ENCODE data around the gene HDAC9.

HDAC9 gene

DNA sequence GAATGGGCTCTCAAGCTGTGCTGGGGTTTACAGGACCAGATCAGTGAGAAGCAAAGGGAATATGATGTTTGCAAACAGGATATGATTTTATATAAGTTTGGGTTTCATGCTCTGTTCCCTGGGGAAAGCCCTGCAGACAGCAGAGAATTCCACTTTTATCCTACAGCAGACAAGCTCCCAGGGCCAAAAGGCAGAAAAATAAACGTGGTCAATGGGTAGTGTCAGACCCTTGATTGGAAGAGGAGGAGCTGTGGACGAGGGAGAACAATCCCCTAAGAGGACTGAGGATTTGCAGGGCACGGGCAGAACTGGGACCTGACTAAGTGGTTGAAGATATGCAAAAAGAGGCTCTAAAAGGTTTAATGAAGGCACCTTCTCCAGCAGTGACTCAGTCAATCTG, 275.3 kb downstream of the HDAC9 start:
- Histone ChIP-seq H3K4me1 (ENCODE audit: insufficient read depth, low read length) (0 out of 2 replicates have a peak, but pooled peaks cover 6% of the 10 kb centered on the region), H3K36me3 (ENCODE audit: insufficient read depth, low read length) (no peaks in the 10 kb centered on the region), H3K9me3 (ENCODE audit: control insufficient read depth, insufficient read depth, low read length) (no peaks in the 10 kb centered on the region), H3K9ac (ENCODE audit: low read depth, low read length) (no peak overlapping the region)

DNA sequence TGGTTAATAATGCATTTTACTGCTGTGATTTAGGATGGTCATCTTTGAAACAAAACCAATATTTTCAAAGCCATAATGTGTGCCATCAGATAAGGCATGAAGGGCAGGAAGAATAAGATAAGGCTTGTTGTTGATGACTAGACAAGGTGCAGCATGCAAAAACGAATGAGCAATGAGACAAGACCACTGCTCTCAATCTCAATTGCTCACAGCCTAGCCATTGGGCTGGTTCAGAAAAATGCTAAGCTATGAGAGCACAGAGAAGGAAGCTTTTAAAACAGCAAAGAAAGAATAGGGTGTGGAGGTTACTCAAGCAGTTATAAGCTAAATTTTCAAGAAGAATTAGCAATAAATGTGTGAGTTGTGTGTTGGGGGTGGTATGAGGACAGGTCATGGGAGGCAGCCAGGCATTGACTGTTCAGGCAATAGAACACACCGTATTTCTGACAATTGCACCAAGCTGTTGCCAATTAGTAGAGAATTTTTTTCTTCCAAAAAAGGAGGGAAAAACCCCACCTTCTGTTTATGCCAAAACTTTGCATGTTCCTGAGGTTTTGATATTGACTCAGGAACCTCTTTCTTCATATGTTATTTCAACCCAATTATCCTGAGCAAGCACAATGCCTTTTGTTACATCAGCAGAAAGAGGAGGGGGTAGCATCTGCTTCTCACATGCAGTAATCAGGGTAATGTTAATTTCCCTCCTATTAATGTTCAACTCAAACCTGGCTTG, 276.5 kb downstream of the HDAC9 start:
- Histone ChIP-seq H3K9ac (ENCODE audit: low read depth, low read length) (no peak overlapping the region), H3K36me3 (ENCODE audit: insufficient read depth, low read length) (no peaks in the 10 kb centered on the region), H3K9me3 (ENCODE audit: control insufficient read depth, insufficient read depth, low read length) (no peaks in the 10 kb centered on the region), H3K4me1 (ENCODE audit: insufficient read depth, low read length) (0 out of 2 replicates have a peak, but pooled peaks cover 6% of the 10 kb centered on the region)

DNA sequence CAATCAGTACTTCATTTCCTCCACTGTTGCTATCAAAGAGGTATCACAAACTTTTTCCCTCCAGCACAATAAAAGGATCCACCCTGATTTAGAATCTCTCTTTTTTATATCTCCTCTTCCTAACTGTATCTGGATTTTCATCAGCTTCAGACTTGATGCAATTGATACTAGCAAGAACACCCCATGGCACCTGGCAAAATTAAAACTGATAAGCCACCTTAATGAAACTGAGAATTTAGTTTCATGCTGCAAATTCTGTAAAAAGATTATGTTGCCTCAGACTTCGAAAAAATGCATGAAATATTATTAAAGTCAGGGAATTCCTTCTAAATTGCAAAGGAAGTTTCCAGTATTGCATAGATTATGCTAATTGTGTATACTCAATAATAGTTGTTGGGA, 277.0 kb downstream of the HDAC9 start:
- 0 out of 2 replicates have a peak, but pooled peaks cover 6% of the 10 kb centered on the region for H3K4me1 ChIP-seq (ENCODE audit: insufficient read depth, low read length)
- no peak overlapping the region for H3K9ac ChIP-seq (ENCODE audit: low read depth, low read length)
- H3K36me3 ChIP-seq (ENCODE audit: insufficient read depth, low read length): no peaks in the 10 kb centered on the region
- no peaks in the 10 kb centered on the region for H3K9me3 ChIP-seq (ENCODE audit: control insufficient read depth, insufficient read depth, low read length)

DNA sequence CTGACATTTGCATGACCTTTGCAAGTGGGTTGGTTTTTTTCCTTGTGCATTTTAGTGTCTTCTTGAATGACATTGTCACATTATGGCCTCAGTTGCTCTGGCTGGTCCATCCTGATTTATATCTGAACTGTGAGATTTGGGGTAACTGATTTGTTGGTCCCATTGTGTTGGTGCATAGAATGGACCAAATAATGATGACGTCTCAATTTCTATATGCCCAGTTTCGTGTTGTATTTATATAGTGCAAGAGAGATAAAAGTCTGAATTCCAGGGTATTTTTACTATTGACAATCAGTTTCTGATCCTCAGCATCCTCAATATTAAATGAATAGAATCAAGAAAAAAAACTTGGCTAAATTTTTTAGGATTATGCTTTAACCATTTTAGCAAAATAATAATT, 281.8 kb downstream of the HDAC9 start:
- no peaks in the 10 kb centered on the region for H3K4me1 ChIP-seq (ENCODE audit: insufficient read depth, low read length)
- H3K9ac ChIP-seq (ENCODE audit: low read depth, low read length): no peak overlapping the region
- H3K9me3 ChIP-seq (ENCODE audit: control insufficient read depth, insufficient read depth, low read length): no peaks in the 10 kb centered on the region
- H3K36me3 ChIP-seq (ENCODE audit: insufficient read depth, low read length): no peaks in the 10 kb centered on the region

DNA sequence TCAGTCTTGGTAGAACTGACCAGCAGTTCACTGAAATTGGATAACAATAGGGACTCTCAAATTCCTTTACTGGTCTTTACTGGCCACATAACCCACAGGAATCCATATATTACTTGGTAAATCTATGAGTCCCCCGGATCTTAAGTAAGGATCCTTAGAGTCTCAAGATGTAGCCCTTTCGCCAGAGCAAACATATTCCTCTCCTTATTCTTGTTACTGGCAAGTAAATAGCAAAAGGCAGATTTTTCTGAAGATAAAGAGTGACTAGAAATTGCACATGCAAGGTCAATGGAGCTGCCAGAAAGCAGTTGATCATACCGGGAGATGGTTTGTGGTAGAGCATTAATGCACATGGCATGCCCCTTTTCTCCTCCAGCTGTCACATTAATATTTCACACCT, 283.0 kb downstream of the HDAC9 start:
- Histone ChIP-seq H3K36me3 (ENCODE audit: insufficient read depth, low read length) (no peaks in the 10 kb centered on the region), H3K4me1 (ENCODE audit: insufficient read depth, low read length) (no peaks in the 10 kb centered on the region), H3K9ac (ENCODE audit: low read depth, low read length) (no peak overlapping the region), H3K9me3 (ENCODE audit: control insufficient read depth, insufficient read depth, low read length) (no peaks in the 10 kb centered on the region)

DNA sequence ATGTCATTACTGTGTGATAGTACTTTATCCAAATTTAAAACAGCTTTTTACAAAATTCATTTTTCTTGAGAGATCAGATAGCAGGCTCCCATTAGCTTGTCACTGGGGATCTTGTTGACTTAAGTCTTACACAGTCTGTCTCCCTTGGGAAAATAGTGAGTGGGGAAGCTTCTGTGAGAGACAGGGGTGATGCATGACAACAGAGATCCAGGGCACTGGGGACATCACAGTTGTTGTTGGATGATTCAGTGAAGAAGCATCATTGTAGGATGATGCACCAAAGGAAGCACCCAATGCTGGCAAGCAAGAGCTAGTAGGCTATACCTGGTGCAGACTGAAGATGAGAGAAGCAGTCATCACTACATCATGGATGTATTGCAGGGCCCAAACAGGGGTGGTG, 284.7 kb downstream of the HDAC9 start:
- Histone ChIP-seq H3K9ac (ENCODE audit: low read depth, low read length) (no peak overlapping the region), H3K36me3 (ENCODE audit: insufficient read depth, low read length) (no peaks in the 10 kb centered on the region), H3K9me3 (ENCODE audit: control insufficient read depth, insufficient read depth, low read length) (no peaks in the 10 kb centered on the region), H3K4me1 (ENCODE audit: insufficient read depth, low read length) (no peaks in the 10 kb centered on the region)

DNA sequence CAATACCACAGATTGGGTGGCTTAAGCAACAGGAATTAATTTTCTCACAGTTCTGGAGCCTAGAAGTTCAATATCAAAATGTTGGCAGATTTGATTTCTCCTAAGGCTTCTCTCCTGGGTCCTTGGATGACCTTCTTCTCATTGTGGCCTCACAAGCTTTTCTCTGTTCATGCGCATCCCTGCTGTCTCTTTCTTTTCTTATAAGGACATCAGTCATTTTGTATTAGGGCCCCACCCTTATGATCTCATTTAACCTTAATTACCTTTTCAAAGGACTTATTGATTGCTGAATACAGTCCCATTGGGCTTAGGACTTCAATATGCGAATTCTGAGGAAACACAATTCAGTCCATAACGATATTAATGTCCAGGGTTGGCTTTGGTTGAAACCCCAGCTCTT, 285.4 kb downstream of the HDAC9 start:
- Histone ChIP-seq H3K9me3 (ENCODE audit: control insufficient read depth, insufficient read depth, low read length) (no peaks in the 10 kb centered on the region), H3K9ac (ENCODE audit: low read depth, low read length) (no peak overlapping the region), H3K4me1 (ENCODE audit: insufficient read depth, low read length) (no peaks in the 10 kb centered on the region), H3K36me3 (ENCODE audit: insufficient read depth, low read length) (no peaks in the 10 kb centered on the region)

DNA sequence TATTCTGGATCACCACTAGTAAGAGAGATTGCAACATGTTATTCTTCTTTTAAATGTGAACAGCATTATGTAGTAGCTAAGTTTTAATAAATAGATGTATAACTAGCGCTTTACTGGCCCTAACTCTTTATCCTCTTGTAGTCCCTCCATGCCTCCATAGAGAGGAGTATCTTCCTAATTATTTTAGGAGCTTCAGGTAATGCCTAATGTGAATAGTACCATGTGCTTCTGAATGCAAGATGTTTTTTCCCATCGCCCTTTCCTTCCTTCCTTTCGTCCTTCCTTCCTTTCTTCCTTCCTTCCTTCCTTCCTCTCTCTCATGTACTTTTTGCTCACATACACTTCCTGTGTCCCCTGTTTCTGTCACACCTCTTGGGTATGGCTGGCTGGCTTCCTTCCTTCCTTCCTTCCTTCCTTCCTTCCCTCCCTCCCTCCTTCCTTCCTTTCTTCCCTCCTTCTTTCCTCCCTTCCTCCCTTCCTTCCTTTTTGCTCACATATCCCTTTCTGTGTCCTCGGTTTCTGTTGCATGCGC, 290.7 kb downstream of the HDAC9 start:
- Histone ChIP-seq H3K9ac (ENCODE audit: low read depth, low read length) (no peak overlapping the region), H3K9me3 (ENCODE audit: control insufficient read depth, insufficient read depth, low read length) (no peaks in the 10 kb centered on the region), H3K4me1 (ENCODE audit: insufficient read depth, low read length) (no peaks in the 10 kb centered on the region), H3K36me3 (ENCODE audit: insufficient read depth, low read length) (no peaks in the 10 kb centered on the region)

DNA sequence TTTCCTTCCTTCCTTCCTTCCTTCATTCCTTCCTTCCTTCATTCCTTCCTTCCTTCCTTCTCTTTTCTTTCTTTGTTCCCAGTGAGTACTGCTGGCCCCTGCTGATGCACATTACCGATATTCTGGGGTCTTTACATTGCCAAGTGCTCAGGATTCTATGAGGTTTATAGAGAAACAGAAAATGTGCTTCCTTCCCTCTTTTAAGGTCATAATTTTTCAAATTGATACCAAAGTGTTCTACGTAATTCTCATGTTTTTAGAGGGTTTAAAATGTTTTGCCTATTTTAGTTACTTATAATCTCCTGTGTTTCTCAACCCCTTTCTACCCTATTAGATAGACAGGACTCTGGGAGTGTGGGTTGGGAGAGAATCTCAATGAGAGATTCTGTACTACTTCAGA, 291.2 kb downstream of the HDAC9 start:
- H3K9me3 ChIP-seq (ENCODE audit: control insufficient read depth, insufficient read depth, low read length): no peaks in the 10 kb centered on the region
- H3K9ac ChIP-seq (ENCODE audit: low read depth, low read length): no peak overlapping the region
- H3K4me1 ChIP-seq (ENCODE audit: insufficient read depth, low read length): no peaks in the 10 kb centered on the region
- H3K36me3 ChIP-seq (ENCODE audit: insufficient read depth, low read length): no peaks in the 10 kb centered on the region

DNA sequence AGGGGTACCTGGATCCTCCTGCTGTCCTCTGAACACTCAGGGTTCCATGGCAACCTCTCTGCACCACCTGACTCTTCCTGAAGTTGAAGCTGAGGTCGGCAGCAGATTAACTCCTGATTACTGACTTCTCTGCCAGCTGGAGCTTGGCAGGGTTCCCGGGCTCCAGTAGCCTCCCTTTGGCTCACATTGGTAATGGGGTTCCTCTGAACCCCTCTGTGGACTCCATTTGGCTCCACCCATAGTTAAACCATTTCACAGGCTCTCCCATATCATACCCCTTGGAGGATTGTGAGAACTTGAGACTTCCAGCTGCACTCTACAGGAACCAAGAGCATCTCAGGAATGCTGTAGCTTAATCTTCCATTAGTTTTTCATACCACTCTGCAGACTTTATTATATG, 292.5 kb downstream of the HDAC9 start:
- Histone ChIP-seq H3K36me3 (ENCODE audit: insufficient read depth, low read length) (no peaks in the 10 kb centered on the region), H3K9me3 (ENCODE audit: control insufficient read depth, insufficient read depth, low read length) (no peaks in the 10 kb centered on the region), H3K9ac (ENCODE audit: low read depth, low read length) (no peak overlapping the region), H3K4me1 (ENCODE audit: insufficient read depth, low read length) (no peaks in the 10 kb centered on the region)

DNA sequence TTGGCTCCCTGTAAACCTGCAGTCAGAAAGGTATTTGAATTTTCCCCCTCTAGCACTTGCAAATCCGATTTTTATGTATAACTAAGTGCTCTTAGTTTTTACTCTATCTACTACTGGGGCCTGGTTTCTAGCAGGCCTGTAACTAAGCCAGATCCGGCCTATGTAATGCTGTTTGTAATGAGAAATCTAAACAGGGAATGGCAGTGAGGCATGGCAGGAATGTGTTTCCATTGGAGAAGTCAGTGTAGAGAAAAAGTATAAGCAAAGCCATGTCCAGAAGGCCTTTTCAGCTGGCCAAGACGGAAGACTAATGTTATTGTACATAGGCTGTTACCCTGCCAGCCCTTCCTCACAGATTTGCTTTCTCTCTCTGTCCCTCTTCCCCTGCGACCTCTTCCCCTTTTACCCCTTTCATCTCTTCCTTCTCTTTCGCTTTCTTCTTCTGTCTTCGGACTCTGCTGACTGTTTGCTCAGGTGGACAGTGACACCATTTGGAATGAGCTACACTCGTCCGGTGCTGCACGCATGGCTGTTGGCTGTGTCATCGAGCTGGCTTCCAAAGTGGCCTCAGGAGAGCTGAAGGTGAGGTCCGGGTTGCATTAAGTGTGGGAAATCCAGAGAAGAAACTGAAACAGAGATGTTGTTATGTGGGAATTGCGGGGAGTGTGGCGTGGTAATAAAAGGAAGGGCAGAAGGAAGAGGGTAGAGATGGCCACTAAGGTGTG, 297.5 kb downstream of the HDAC9 start:
- H3K9ac ChIP-seq (ENCODE audit: low read depth, low read length): no peak overlapping the region

DNA sequence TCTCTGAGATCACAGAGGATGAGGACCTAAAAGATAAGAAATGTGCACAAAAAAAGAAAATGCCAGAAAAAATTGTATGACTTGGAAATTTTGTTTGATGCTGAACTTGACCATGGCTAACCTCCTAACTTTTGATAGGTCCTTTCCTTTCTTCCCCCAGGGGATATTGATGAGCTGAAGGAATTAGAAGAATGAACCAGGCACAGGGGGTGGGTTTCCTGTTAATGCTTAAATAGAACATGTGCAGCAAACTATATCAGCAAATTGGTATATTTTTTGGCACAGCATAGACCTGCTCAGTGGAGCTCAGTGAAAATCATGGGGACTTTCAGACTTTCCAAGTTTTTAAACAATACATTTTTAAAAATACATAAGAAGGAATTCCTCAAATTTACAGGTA, 300.7 kb downstream of the HDAC9 start:
- peaks cover 10% of the 10 kb centered on the region; the same call in 1 of the 2 replicates for H3K4me1 ChIP-seq (ENCODE audit: insufficient read depth, low read length)
- no peak overlapping the region for H3K9ac ChIP-seq (ENCODE audit: low read depth, low read length)
- H3K36me3 ChIP-seq (ENCODE audit: insufficient read depth, low read length): no peaks in the 10 kb centered on the region
- H3K9me3 ChIP-seq (ENCODE audit: control insufficient read depth, insufficient read depth, low read length): no peaks in the 10 kb centered on the region

More for the DNA sequence above, 297.5 kb downstream of the HDAC9 start:
- no peaks in the 10 kb centered on the region for H3K36me3 ChIP-seq (ENCODE audit: insufficient read depth, low read length)
- peaks cover 4% of the 10 kb centered on the region; the same call in 1 of the 2 replicates for H3K4me1 ChIP-seq (ENCODE audit: insufficient read depth, low read length)
- no peaks in the 10 kb centered on the region for H3K9me3 ChIP-seq (ENCODE audit: control insufficient read depth, insufficient read depth, low read length)

DNA sequence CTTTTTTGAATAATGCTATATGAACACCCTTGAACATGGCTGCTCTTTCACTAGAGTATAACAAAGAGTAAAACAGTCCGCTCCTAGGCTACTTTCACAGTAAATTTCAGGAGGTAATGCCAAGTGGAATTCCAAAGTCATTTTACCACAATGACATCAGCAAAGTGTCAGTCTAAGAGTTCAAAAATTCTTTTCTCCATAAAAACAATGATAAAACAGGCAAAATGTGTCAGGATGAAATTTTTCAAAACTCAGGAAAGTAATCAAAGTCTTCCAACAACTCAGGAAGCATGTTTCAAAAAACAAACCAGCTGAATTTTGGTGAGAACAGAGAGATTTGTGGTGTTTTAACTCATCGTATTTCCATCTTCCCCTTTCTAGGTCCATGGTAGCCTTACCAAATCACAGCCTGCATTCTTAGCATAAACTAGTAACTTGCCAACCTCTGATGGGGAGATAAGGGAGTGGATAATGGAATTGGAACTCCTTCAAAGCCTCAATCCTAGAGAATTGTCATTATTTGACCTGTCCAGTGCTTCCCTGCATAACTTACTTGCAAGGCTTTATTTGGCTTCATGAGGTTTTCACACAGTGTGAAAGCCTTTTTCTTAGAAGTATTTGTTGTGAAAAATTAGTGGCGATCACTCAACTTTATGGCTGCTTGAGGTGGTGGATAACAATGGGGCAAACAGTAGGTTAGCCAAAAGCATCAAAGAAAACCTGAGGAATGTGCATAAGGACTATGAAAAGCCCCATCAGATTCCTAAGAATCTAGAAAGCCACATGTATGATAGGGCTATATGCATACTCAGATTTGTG, 302.7 kb downstream of the HDAC9 start:
- no peak overlapping the region for H3K9ac ChIP-seq (ENCODE audit: low read depth, low read length)
- no peaks in the 10 kb centered on the region for H3K9me3 ChIP-seq (ENCODE audit: control insufficient read depth, insufficient read depth, low read length)
- peaks cover 10% of the 10 kb centered on the region; the same call in 1 of the 2 replicates for H3K4me1 ChIP-seq (ENCODE audit: insufficient read depth, low read length)

DNA sequence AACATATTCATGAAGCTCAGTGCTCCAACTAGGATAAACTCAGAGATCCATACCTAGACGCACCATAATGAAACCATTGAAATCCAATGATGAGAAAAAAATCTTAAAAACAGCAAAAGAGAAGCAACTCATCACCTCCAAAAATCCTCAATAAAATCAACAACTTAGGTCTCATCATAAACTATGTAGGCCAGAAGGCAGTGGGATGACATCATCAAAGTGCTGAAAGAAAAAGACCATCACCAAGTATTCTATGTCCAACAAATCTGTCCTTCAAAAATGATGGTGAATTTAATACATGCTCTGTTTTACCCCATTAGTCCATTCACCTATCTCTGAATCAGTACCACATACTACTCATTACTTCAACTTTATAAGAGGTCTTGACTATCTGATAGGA, 304.4 kb downstream of the HDAC9 start:
- H3K9ac ChIP-seq (ENCODE audit: low read depth, low read length): no peak overlapping the region
- H3K9me3 ChIP-seq (ENCODE audit: control insufficient read depth, insufficient read depth, low read length): no peaks in the 10 kb centered on the region
- H3K36me3 ChIP-seq (ENCODE audit: insufficient read depth, low read length): no peaks in the 10 kb centered on the region
- peaks cover 10% of the 10 kb centered on the region; the same call in 1 of the 2 replicates for H3K4me1 ChIP-seq (ENCODE audit: insufficient read depth, low read length)

More for the DNA sequence above, 302.7 kb downstream of the HDAC9 start:
- H3K36me3 ChIP-seq (ENCODE audit: insufficient read depth, low read length): no peaks in the 10 kb centered on the region
